Stimulated activated naive B cell treated with anti-CD40 and anti-IgM and Interleukin-4, amounts not matched to agents 10 μg/mL and 1 μg/mL and 100 μg/mL, for 72 hours (primary cell): ENCODE data around the gene FBXO3.
"Not testable (repeated sequence)": the region's sequence is repeated elsewhere in the genome, so short reads cannot be mapped to it uniquely, and the experiment has no call there.

Experiments used
- ATAC-seq, 2 donors: fragments of 150-1000 bp; cut with Tn5 transposase; replicated peaks; 2 replicates each; pipeline ENCODE4 v1.10.0; 2021; ENCODE audit warnings: moderate library complexity in 1 of 2
- DNase-seq: peaks from one replicate; pipeline ENCODE4 v3.0.0; 2021
- H3K27ac Mint-ChIP-seq: one replicate; pipeline ENCODE4 v1.8.0; 2022; ENCODE audit warnings: mild to moderate bottlenecking, mixed read lengths
- H3K27me3 Mint-ChIP-seq, 2 donors: one replicate each; pipeline ENCODE4 v1.8.0; 2022; ENCODE audit warnings: mixed read lengths in 2 of 2
- H3K36me3 Mint-ChIP-seq, 2 donors: one replicate each; pipeline ENCODE4 v1.8.0; 2022; ENCODE audit warnings: mixed read lengths in 2 of 2, mild to moderate bottlenecking in 1 of 2
- H3K4me1 Mint-ChIP-seq, 2 donors: one replicate each; pipeline ENCODE4 v1.8.0; 2022; ENCODE audit warnings: mixed read lengths in 2 of 2, mild to moderate bottlenecking in 1 of 2
- H3K4me3 Mint-ChIP-seq, 2 donors: one replicate each; pipeline ENCODE4 v1.8.0; 2022; ENCODE audit warnings: mild to moderate bottlenecking in 2 of 2, mixed read lengths in 2 of 2, moderate library complexity in 1 of 2
- H3K9me3 Mint-ChIP-seq, 2 donors: one replicate each; pipeline ENCODE4 v1.8.0; 2022; ENCODE audit warnings: mixed read lengths in 2 of 2, mild to moderate bottlenecking in 1 of 2

The FBXO3 gene

GRCh38 chr11:33709466-33709865 is 64.9 kb downstream of the FBXO3 start:
- Mint-ChIP-seq H3K9me3 (no peaks in the 10 kb centered on the region), H3K4me1 (no peaks in the 10 kb centered on the region), H3K27ac (no peak overlapping the region), H3K27me3 (no peaks in the 10 kb centered on the region), H3K4me3 (no peak overlapping the region), H3K36me3 (peaks cover 20 to 39% of the 10 kb centered on the region in 2 donors)
- no peak for ATAC-seq
- no peak for DNase-seq

DNA sequence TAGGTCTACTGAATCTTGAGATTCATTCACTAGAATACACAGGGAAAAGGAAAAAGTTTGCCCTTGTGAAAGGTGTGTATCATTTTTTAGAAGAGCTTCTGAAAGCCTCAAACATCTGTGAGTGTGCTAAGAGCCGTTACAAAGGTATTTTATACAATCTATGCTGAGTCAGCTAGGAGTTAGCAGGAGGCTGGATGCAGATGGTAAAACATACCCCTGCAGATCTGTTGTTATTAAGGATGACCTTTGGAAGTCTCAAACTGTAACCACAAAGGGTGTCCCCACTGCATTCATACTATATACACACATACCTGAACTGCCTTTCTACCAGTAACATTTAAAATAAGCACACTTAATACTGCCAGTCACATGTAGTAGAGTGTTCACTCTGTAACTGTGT is 65.3 kb downstream of the FBXO3 start:
- no peak for ATAC-seq
- DNase-seq, result no peak
- Mint-ChIP-seq H3K9me3 (no peaks in the 10 kb centered on the region), H3K4me1 (no peaks in the 10 kb centered on the region), H3K4me3 (no peak overlapping the region), H3K27me3 (no peaks in the 10 kb centered on the region), H3K27ac (no peak overlapping the region), H3K36me3 (peaks cover 20 to 39% of the 10 kb centered on the region in 2 donors)

DNA sequence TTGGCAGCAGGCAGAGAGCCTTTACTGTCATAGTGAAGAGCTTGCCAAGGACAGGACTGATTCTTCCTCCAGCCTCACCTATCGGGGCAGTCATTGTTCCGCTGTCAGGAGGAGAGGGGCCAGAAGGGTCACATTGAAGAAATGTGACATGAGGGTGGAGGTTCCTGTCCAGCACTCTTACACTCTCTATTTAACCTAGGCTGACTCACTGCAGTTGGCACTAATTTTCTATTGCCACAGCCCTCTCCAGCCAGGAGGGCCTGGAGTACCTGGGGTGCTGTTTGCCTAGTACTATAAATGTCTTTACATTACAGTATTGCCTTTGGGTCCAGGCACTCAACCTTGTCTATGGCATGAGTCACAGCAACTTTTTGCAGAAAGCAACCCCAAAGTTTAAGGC is 66.5 kb downstream of the FBXO3 start:
- not testable (repeated sequence) for H3K27me3 Mint-ChIP-seq, H3K27ac Mint-ChIP-seq, DNase-seq, ATAC-seq, H3K4me1 Mint-ChIP-seq, H3K9me3 Mint-ChIP-seq, H3K4me3 Mint-ChIP-seq
- peaks cover 20 to 35% of the 10 kb centered on the region in 2 donors for H3K36me3 Mint-ChIP-seq

- H3K36me3 Mint-ChIP-seq, result peaks cover 16 to 32% of the 10 kb centered on the region in 2 donors
- no peak overlapping the region for H3K4me3 Mint-ChIP-seq
- no peaks in the 10 kb centered on the region for H3K27me3 Mint-ChIP-seq
- DNase-seq (no peak), ATAC-seq (no peak)
- H3K4me1 Mint-ChIP-seq, result no peaks in the 10 kb centered on the region
- no peak overlapping the region for H3K27ac Mint-ChIP-seq
- H3K9me3 Mint-ChIP-seq, result no peaks in the 10 kb centered on the region
Measured at GRCh38 chr11:33706966-33707365, 67.4 kb downstream of the FBXO3 start.

DNA sequence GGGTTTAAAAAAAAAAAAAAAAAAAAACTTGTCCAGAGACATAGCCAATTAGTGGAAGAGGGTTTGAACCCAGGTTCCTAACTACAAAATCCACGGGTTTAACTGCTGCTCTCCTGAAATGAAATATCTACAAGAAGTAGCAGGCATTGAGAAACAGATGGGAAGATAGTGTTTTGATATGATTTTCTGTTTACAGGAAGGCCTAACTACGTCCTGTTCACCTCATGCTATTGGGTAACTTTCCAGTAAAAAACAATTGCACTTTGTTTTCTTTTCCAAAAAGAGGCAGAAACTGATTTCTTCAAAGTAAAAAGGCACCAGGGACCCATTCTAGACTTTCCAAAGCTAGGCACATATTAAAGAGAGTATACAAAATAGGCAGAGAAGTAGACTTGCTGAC is 67.8 kb downstream of the FBXO3 start:
- no peak overlapping the region for H3K4me3 Mint-ChIP-seq
- no peak overlapping the region for H3K27ac Mint-ChIP-seq
- no peaks in the 10 kb centered on the region for H3K9me3 Mint-ChIP-seq
- H3K27me3 Mint-ChIP-seq, result no peaks in the 10 kb centered on the region
- H3K4me1 Mint-ChIP-seq, result peaks cover 0 to 1% of the 10 kb centered on the region in 2 donors
- ATAC-seq (no peak), DNase-seq (no peak)
- H3K36me3 Mint-ChIP-seq, result peaks cover 16 to 32% of the 10 kb centered on the region in 2 donors

DNA sequence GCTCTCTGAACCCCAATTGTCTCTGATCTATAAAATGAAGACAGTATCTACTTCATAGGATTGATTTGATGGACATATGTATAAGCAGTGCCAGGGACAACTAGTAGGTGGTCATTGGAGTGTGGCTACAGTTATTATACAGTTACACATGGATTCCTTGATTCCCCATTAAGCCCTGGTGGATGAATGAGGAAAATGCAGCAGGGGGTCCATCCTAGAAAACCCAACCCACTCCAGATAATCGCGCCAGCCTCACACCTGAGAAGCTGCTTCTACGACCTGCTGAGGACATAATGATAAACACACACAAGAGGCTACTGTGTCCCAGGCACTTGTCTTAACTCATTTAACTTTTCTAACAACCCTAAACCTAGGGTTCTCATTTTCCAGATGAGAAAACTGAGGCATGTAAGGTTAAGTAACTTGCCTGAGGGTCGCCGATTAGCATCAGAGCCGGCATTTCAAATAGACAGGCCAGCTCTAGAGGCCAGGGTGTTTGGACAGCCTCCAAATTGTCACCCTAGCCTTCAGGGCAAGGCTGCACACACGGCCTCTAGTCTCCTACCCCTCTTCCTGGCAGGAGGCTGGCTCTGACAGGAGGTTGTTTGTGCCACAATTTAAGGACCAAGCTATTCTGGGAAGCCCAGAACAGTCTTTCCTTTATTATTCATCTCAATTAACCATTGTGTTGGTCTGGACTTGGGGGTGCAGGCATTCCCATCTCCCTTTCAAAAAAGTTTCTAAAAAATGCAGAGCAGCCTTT is 69.9 kb downstream of the FBXO3 start:
- Mint-ChIP-seq H3K27me3 (peaks cover 5 to 6% of the 10 kb centered on the region in 2 donors), H3K36me3 (peaks cover 10 to 23% of the 10 kb centered on the region in 2 donors), H3K9me3 (no peaks in the 10 kb centered on the region), H3K27ac (no peak overlapping the region), H3K4me3 (no peak overlapping the region), H3K4me1 (peaks cover 6 to 15% of the 10 kb centered on the region in 2 donors)
- DNase-seq (no peak), ATAC-seq (no peak)

DNA sequence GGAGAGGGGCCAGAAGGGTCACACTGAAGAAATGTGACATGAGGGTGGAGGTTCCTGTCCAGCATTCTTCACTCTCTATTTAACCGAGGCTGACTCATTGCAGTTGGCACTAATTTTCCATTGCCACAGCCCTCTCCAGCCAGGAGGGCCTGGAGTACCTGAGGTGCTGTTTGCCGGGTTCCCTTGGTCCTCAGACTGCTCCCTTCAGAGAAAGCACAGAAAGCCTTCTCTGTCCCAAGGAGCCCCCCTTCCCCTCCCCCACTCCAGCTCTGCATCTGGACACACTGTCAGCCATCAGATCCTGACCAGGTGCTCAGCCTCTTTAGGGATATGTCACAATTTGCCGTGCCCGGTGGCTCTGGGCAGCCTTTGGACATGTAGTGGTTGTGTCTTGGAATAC is 70.5 kb downstream of the FBXO3 start:
- Mint-ChIP-seq H3K27me3 (peaks cover 5 to 7% of the 10 kb centered on the region in 2 donors), H3K4me1 (peaks cover 6 to 15% of the 10 kb centered on the region in 2 donors), H3K27ac (no peak overlapping the region), H3K9me3 (no peaks in the 10 kb centered on the region), H3K36me3 (peaks cover 6 to 17% of the 10 kb centered on the region in 2 donors), H3K4me3 (no peak overlapping the region)
- ATAC-seq, result no peak
- DNase-seq, result no peak

DNA sequence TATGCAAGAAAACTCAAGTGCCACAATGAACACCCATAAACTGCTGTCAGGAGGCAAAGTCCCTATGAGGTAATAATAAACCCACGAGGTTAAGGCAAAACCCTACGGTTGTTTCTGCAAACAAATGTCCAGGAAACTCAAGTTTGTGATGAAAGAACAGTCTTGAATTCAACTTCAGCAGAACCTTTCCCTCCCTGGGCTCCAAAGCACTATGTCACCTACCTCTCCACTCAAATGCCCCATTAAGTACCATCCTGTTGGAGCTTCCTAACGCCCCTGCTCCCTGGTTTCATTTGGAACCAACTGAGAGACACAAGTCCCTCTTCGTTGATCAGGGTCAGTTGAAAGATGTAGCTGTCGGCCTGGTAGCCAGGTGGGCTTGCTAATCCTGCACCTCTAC is 71.1 kb downstream of the FBXO3 start:
- no peak overlapping the region for H3K4me3 Mint-ChIP-seq
- peaks cover 3 to 12% of the 10 kb centered on the region in 2 donors for H3K36me3 Mint-ChIP-seq
- H3K4me1 Mint-ChIP-seq, result peaks cover 6 to 15% of the 10 kb centered on the region in 2 donors
- no peaks in the 10 kb centered on the region for H3K9me3 Mint-ChIP-seq
- ATAC-seq, result no peak
- H3K27me3 Mint-ChIP-seq, result peaks cover 5 to 7% of the 10 kb centered on the region in 2 donors
- no peak for DNase-seq
- no peak overlapping the region for H3K27ac Mint-ChIP-seq

DNA sequence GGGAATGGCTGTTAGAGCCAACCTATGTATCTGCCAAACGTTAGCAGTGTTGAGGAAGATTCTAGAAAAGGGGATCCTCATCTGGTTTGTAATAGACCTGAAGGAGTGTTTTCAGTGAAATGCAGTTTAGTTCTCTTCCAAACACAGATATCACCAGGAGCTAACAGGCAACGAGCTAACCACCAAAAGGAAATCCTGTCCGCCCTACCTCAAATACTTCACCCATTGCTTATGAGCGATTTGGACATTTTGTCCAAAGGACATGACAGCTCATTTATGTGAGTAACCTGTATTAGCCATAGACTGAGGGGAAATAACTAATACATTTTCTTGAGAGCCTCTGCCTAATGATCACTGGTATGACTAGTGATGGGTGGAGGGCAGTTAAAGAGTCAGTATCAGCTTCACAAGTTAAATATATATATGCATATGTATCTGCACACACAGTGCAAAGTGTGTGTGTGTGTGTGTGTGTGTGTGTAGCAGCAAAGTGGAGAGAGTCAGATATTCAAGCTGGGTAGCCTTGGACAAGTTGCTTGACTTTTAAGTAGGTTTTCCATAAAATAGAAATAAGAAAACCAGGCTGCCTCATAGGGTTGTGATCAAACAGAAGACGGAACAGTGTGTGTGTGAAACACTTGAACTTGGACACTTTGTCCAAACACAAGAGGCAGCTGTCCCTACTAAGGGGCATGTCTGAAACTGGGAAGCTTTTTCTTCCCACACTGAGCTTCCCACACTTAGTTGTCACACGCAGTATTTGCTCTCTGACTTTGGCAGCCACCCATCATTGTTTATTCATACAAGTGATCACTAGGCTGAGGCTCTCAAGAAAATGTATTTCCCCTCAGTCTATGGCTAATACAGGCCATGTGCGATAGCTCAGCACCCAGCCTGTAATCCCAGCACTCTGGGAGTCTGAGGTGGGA is 72.8 kb downstream of the FBXO3 start:
- peak overlapping the region; percentile 15 for H3K27ac Mint-ChIP-seq

GRCh38 chr11:33700502-33701271 is 73.6 kb downstream of the FBXO3 start, which contains the start of gene C11orf91:
C11orf91 (minus strand) TSS chr11:33700826; CDS start chr11:33700740, 86 bp downstream.
- H3K27ac Mint-ChIP-seq, result peak within 1 kb of the TSS; percentile 87
- no peaks in the 10 kb centered on the region for H3K36me3 Mint-ChIP-seq
- ATAC-seq (peak; percentile 90 to 94), DNase-seq (peak; percentile 86)
- H3K4me1 Mint-ChIP-seq, result peaks cover 16 to 21% of the 10 kb centered on the region in 2 donors
- peaks cover 7 to 12% of the 10 kb centered on the region in 2 donors for H3K27me3 Mint-ChIP-seq
- peak within 1 kb of the TSS; percentile 93 for H3K4me3 Mint-ChIP-seq
- no peaks in the 10 kb centered on the region for H3K9me3 Mint-ChIP-seq

More for the DNA sequence above, 72.8 kb downstream of the FBXO3 start:
- DNase-seq (no peak), ATAC-seq (no peak)
- Mint-ChIP-seq H3K9me3 (no peaks in the 10 kb centered on the region), H3K4me3 (peak overlapping the region; percentile 93), H3K4me1 (peaks cover 12 to 19% of the 10 kb centered on the region in 2 donors), H3K36me3 (peaks cover 3% of the 10 kb centered on the region in 2 donors), H3K27me3 (peaks cover 7 to 12% of the 10 kb centered on the region in 2 donors)

GRCh38 chr11:33700063-33700501 is 74.2 kb downstream of the FBXO3 start:
- Mint-ChIP-seq H3K27me3 (peaks cover 7 to 12% of the 10 kb centered on the region in 2 donors), H3K4me3 (peak overlapping the region; percentile 76 to 93), H3K9me3 (no peaks in the 10 kb centered on the region), H3K36me3 (no peaks in the 10 kb centered on the region), H3K27ac (peak overlapping the region; percentile 80), H3K4me1 (peaks cover 16 to 21% of the 10 kb centered on the region in 2 donors)
- DNase-seq (peak; percentile 4), ATAC-seq (no peak)

DNA sequence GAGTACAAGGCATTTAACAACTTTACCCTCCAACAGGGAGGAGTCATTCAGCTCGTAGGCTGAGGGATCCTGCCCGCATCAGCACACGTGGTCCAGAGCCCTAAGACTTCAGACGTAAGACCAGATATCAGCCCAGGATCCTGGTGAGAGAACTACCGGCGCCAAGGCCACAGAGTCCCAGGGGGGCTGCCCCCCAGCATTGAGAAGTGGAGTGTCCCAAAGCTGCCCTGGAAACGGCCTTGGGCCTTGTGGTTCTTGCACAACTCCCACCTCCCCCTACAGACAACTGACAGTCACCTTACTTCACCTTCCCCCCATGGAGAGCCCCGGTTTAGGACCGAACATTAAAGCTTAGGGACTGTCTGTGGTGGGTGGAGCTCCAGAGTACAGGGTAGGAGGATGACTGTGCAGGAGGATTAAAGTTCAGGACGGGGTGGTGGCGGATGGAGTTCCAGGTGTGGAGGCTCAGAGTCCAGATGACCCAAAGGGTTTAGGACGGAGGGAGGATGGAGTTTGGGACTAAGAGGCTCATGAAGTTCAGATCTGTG is 74.7 kb downstream of the FBXO3 start:
- Mint-ChIP-seq H3K9me3 (no peaks in the 10 kb centered on the region), H3K27ac (peak overlapping the region; percentile 80), H3K27me3 (peaks cover 7 to 12% of the 10 kb centered on the region in 2 donors), H3K4me1 (peaks cover 16 to 21% of the 10 kb centered on the region in 2 donors), H3K36me3 (no peaks in the 10 kb centered on the region), H3K4me3 (peak overlapping the region; percentile 76 to 93)
- ATAC-seq (no peak), DNase-seq (no peak)

DNA sequence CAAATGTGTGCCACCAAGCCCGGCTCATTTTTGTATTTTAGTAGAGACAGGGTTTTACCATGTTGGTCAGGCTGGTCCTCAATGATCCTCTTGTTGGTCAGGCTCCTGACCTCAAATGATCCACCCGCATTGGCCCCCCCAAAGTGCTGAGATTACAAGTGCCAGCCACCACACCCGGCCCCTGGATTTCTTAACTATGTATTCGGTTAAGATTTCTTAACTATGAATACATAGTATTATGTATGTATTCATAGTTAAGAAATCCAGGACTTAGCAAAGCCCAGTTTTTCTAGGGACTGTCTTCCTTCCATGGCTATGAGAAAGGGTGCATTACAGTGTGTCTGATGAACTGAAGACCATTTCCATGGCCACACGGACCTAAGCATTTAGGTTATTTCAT is 75.4 kb downstream of the FBXO3 start:
- no peak overlapping the region for H3K4me3 Mint-ChIP-seq
- H3K9me3 Mint-ChIP-seq, result no peaks in the 10 kb centered on the region
- ATAC-seq (no peak), DNase-seq (no peak)
- H3K4me1 Mint-ChIP-seq, result peaks cover 16 to 21% of the 10 kb centered on the region in 2 donors
- H3K36me3 Mint-ChIP-seq, result no peaks in the 10 kb centered on the region
- H3K27ac Mint-ChIP-seq, result no peak overlapping the region
- H3K27me3 Mint-ChIP-seq, result peaks cover 7 to 12% of the 10 kb centered on the region in 2 donors
